Endothelial cell of umbilical vein (primary cell): ENCODE measurements around the gene RAB20. TPM values are rescaled to one million over a fixed set of nuclear protein-coding genes. Genes with fewer than 3 reads are reported as not detected.

Source experiments
- BruUV-seq: library from RNA; stranded (reverse); fragments of 400-500 nt; replicated peaks from 2 replicates; lab custom pipeline; 2021; lab: Mats Ljungman, UMichigan
- CTCF ChIA-PET: fragments of 300-600, 350-600 bp; sonication (Branson Sonifier 250); formaldehyde crosslinking; loops from one replicate; lab custom pipeline; 2021; ENCODE audit warnings: antibody characterized with exemption, inconsistent platforms; lab: Charles Lee
- POLR2A ChIA-PET: fragments of 300-600, 350-600 bp; sonication (Branson Sonifier 250); formaldehyde crosslinking; loops from one replicate; lab custom pipeline; 2021; ENCODE audit warnings: antibody characterized with exemption, inconsistent platforms; lab: Charles Lee
- DNase-seq: peaks from one replicate; pipeline ENCODE4 v3.0.0-alpha.2; 2011; ENCODE audit warnings: low read depth, low spot score
- FAIRE-seq: peaks from 2 replicates; lab custom pipeline; 2011; peaks lifted over from hg19 to GRCh38; lab: Jason Lieb, UNC
- H2AFZ ChIP-seq: 2 replicates; pipeline ENCODE4 v1.6.0; 2012; ENCODE audit warnings: low read depth, low read length, control low read depth, inconsistent platforms
- H3K27ac ChIP-seq: 2 replicates; pipeline ENCODE4 v1.5.1; 2011; ENCODE audit warnings: low read depth, mild to moderate bottlenecking, control low read depth, low read length, moderate library complexity; ENCODE audit not compliant: insufficient read depth
- H3K27me3 ChIP-seq, 2 experiments: 2 replicates each; pipeline versions ENCODE4 v1.6.0 to v1.6.1; 2011; ENCODE audit warnings: low read length in 2 of 2, mixed read lengths in 1 of 2; ENCODE audit not compliant: control insufficient read depth in 2 of 2, insufficient read depth in 2 of 2
- H3K36me3 ChIP-seq, 2 experiments: 2 replicates in 1 of 2; 3 replicates in 1 of 2; pipeline ENCODE4 v1.5.1; 2011; ENCODE audit warnings: low read length in 2 of 2, mild to moderate bottlenecking in 1 of 2, moderate library complexity in 1 of 2; ENCODE audit not compliant: control insufficient read depth in 2 of 2, insufficient read depth in 2 of 2; ENCODE audit errors: extremely low read depth in 1 of 2
- H3K4me1 ChIP-seq: 3 replicates; pipeline ENCODE4 v1.5.1; 2011; ENCODE audit warnings: mild to moderate bottlenecking, low read length; ENCODE audit not compliant: control insufficient read depth, insufficient read depth; ENCODE audit errors: extremely low read depth
- H3K4me2 ChIP-seq: 2 replicates; pipeline ENCODE4 v1.6.1; 2011; ENCODE audit warnings: low read length, control low read depth, mixed read lengths; ENCODE audit not compliant: insufficient read depth
- H3K4me3 ChIP-seq, 3 experiments: fragments of 200-600 bp in 1 of 3; sonication (generic), shearing (Covaris generic) in 1 of 3; replicated peaks in 1 of 3; 2 replicates each; pipeline ENCODE4 v1.5.1; 2011 to 2016; ENCODE audit warnings: control low read depth in 3 of 3, low read length in 3 of 3, mild to moderate bottlenecking in 2 of 3, inconsistent platforms in 1 of 3, low read depth in 1 of 3, moderate library complexity in 1 of 3; ENCODE audit not compliant: insufficient read depth in 1 of 3
- H3K79me2 ChIP-seq: 2 replicates; pipeline ENCODE4 v1.6.0; 2012; ENCODE audit warnings: low read length, inconsistent platforms; ENCODE audit not compliant: control insufficient read depth, insufficient read depth
- H3K9ac ChIP-seq: replicated peaks from 2 replicates; pipeline ENCODE3; 2011; ENCODE audit warnings: low read length, control low read depth; ENCODE audit not compliant: insufficient read depth; ENCODE audit errors: extremely low read depth
- H3K9me1 ChIP-seq: replicated peaks from 3 replicates; pipeline ENCODE4 v1.6.0; 2011; ENCODE audit warnings: mild to moderate bottlenecking, low read length; ENCODE audit not compliant: control insufficient read depth, insufficient read depth; ENCODE audit errors: extremely low read depth
- H3K9me3 ChIP-seq: replicated peaks from 2 replicates; pipeline ENCODE4 v1.5.1; 2012; ENCODE audit warnings: low read length, inconsistent platforms; ENCODE audit not compliant: control insufficient read depth, insufficient read depth
- H4K20me1 ChIP-seq: replicated peaks from 2 replicates; pipeline ENCODE3; 2011; ENCODE audit warnings: mild to moderate bottlenecking, low read length; ENCODE audit not compliant: control insufficient read depth, insufficient read depth; ENCODE audit errors: extremely low read depth
- EZH2 ChIP-seq: IDR thresholded peaks from 2 replicates; pipeline ENCODE4 v1.6.1; 2012; ENCODE audit warnings: borderline replicate concordance, low read depth, mild to moderate bottlenecking, moderate library complexity, low read length, inconsistent platforms; ENCODE audit not compliant: severe bottlenecking
- FOS ChIP-seq: IDR thresholded peaks from 2 replicates; pipeline ENCODE4 v1.6.1; 2011; ENCODE audit warnings: mild to moderate bottlenecking, low read length, moderate library complexity, borderline replicate concordance; ENCODE audit not compliant: insufficient read depth
- GATA2 ChIP-seq: IDR thresholded peaks from 2 replicates; pipeline ENCODE4 v1.7.0; 2011; ENCODE audit warnings: low read depth, mild to moderate bottlenecking, moderate library complexity, mixed read lengths, low read length; ENCODE audit not compliant: insufficient read length, insufficient read depth
- JUN ChIP-seq: IDR thresholded peaks from 2 replicates; pipeline ENCODE4 v1.6.1; 2011; ENCODE audit warnings: borderline replicate concordance, low read depth; ENCODE audit not compliant: insufficient read length, insufficient read depth
- MAX ChIP-seq: IDR thresholded peaks from 2 replicates; pipeline ENCODE4 v1.6.1; 2011; ENCODE audit not compliant: insufficient read depth, insufficient read length
- MYC ChIP-seq: IDR thresholded peaks from one replicate; pipeline ENCODE4 v1.6.1; 2011; ENCODE audit warnings: mild to moderate bottlenecking, low read depth, low read length
- POLR2A ChIP-seq: IDR thresholded peaks from 2 replicates; pipeline ENCODE4 v1.6.1; 2012; ENCODE audit warnings: low read depth, mild to moderate bottlenecking, control low read depth, low read length
- POLR2AphosphoS5 ChIP-seq: IDR thresholded peaks from 2 replicates; pipeline ENCODE4 v1.6.1; 2012; ENCODE audit warnings: low read depth, mild to moderate bottlenecking, control low read depth, low read length, moderate library complexity; ENCODE audit not compliant: insufficient read depth
- dilution Hi-C: fragments of 300-500 bp; cut with MboI; formaldehyde crosslinking; loops from one replicate; pipeline ENCODE4 v1.15.0; 2019; ENCODE audit warnings: low sequenced_read_pairs; ENCODE audit not compliant: extremely low pct_ligation_motif_present
- intact Hi-C: fragments of 100-400 bp; cut with micrococcal nuclease; formaldehyde crosslinking; loops from one replicate; pipeline ENCODE4 v1.10.0; 2022
- polyA plus RNA-seq, 4 experiments: library from polyadenylated mRNA; depleted of rRNA in 3 of 4; stranded (reverse) in 3 of 4; unstranded in 1 of 4; fragments of >200 nt; gene quantifications; 2 replicates each; pipeline versions ENCODE4 v1.2.1 to v1.2.3, GENCODE V29; 2011 to 2012; ENCODE audit warnings: missing spikeins in 1 of 4
- total RNA-seq: library from RNA; stranded (reverse); gene quantifications from 2 replicates; pipeline ENCODE4 v1.2.3, GENCODE V29; 2021
- TF ChIP-seq, protein P1 (sequence below), 2 donors: IDR thresholded peaks; 1 replicate in 1 of 2; 2 replicates in 1 of 2; pipeline ENCODE4 v1.5.1; 2011; ENCODE audit warnings: low read length in 2 of 2, mild to moderate bottlenecking in 2 of 2, moderate library complexity in 2 of 2, control low read depth in 1 of 2, inconsistent platforms in 1 of 2, low read depth in 1 of 2; ENCODE audit not compliant: insufficient read depth in 1 of 2; ENCODE audit errors: extremely low read depth in 1 of 2

Gene RAB20
- total and polyA plus RNA-seq, 2 donors (not counting 3 experiments of a cell fraction or from before 2014, with no cell fraction given), result 1.3 to 1.7 TPM

DNA sequence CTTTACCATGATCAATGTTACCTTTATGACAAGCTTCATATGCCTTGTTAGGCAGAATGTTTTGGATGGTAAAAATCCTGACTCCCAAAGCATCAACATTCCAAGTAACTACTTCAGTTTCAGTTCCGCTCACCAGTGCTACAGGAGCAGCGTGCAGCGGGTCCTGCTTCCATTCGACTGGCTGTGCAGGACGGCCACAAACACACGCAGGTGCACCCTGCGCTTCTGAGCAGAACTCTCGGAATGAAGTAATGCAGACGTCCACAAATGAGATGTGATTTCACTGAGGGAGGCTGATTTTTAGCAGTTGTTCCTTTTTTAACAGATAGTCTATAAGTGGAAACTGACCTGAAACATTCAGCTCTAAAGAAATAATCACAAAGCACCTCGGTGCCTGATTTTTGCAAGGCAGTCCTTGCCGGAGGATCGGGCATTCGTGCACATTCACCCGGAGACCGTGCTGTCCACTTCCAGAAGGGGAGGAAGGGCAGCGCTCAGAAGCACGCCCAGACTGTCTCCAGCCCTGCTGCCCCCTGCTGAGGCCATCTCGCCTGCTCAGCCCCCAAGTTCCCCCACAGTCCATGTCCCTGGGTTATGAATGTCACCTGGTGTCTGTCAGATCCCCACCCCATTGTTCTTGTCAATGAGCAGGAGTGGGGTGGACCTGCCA, 85.8 kb downstream of the RAB20 start:
- TF ChIP-seq, protein P1, sequence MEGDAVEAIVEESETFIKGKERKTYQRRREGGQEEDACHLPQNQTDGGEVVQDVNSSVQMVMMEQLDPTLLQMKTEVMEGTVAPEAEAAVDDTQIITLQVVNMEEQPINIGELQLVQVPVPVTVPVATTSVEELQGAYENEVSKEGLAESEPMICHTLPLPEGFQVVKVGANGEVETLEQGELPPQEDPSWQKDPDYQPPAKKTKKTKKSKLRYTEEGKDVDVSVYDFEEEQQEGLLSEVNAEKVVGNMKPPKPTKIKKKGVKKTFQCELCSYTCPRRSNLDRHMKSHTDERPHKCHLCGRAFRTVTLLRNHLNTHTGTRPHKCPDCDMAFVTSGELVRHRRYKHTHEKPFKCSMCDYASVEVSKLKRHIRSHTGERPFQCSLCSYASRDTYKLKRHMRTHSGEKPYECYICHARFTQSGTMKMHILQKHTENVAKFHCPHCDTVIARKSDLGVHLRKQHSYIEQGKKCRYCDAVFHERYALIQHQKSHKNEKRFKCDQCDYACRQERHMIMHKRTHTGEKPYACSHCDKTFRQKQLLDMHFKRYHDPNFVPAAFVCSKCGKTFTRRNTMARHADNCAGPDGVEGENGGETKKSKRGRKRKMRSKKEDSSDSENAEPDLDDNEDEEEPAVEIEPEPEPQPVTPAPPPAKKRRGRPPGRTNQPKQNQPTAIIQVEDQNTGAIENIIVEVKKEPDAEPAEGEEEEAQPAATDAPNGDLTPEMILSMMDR (IDR thresholded peaks at IDR 0.05; ENCODE audit: extremely low read depth in 1 of 2, insufficient read depth in 1 of 2, low read depth in 1 of 2, low read length in 2 of 2), result no peak
- TF ChIP-seq JUN, result no peak
- no peak for TF ChIP-seq MAX
- no peak for TF ChIP-seq FOS
- no peak for TF ChIP-seq MYC
- no peak for TF ChIP-seq POLR2A
- no peak for TF ChIP-seq POLR2AphosphoS5
- TF ChIP-seq GATA2, result no peak
- no peak for TF ChIP-seq EZH2
- no peak overlapping the region for H3K4me3 ChIP-seq
- peaks cover 19% of the 10 kb centered on the region for H3K4me1 ChIP-seq
- intact Hi-C loops (loop anchor here (1.0 kb wide), 1 partner anchor 43 kb away; no protein-coding TSS in a partner anchor), dilution Hi-C loops (no loop called here)
- H3K27ac ChIP-seq, result no peak overlapping the region
- POLR2A ChIA-PET, result no interaction called here
- no peaks in the 10 kb centered on the region for H3K9me1 ChIP-seq
- no TSS peak for BruUV-seq
- H4K20me1 ChIP-seq, result no peaks in the 10 kb centered on the region
- DNase-seq, result no peak
- FAIRE-seq, result no peak
- CTCF ChIA-PET, result no interaction called here
- no peak overlapping the region for H3K9ac ChIP-seq
- H3K36me3 ChIP-seq, result peaks cover 6 to 42% of the 10 kb centered on the region in 2 experiments
- no peaks in the 10 kb centered on the region for H3K79me2 ChIP-seq
- no peaks in the 10 kb centered on the region for H3K9me3 ChIP-seq
- H2AFZ ChIP-seq, result no peak overlapping the region
- no peak overlapping the region for H3K4me2 ChIP-seq
- H3K27me3 ChIP-seq, result no peaks in the 10 kb centered on the region
